IgD-negative memory B cell (primary cell): ENCODE data around the gene PIP4K2A. TPM values are rescaled to one million over a fixed set of nuclear protein-coding genes. Genes with fewer than 3 reads are reported as not detected.

Experiments
- H3K27ac Mint-ChIP-seq, 3 donors: one replicate each; pipeline ENCODE4 v1.8.0; 2020 to 2022; ENCODE audit warnings: mild to moderate bottlenecking in 3 of 3, mixed read lengths in 3 of 3, moderate library complexity in 1 of 3
- H3K27me3 Mint-ChIP-seq: one replicate; pipeline ENCODE4 v1.8.0; 2021; ENCODE audit warnings: mixed read lengths
- H3K36me3 Mint-ChIP-seq: one replicate; pipeline ENCODE4 v1.8.0; 2020; ENCODE audit warnings: mild to moderate bottlenecking, mixed read lengths
- H3K4me1 Mint-ChIP-seq, 3 donors: one replicate each; pipeline ENCODE4 v1.8.0; 2020 to 2022; ENCODE audit warnings: mixed read lengths in 3 of 3, mild to moderate bottlenecking in 1 of 3
- H3K4me3 Mint-ChIP-seq, 4 donors: one replicate each; pipeline ENCODE4 v1.8.0; 2020 to 2022; ENCODE audit warnings: mild to moderate bottlenecking in 4 of 4, mixed read lengths in 4 of 4, moderate library complexity in 3 of 4
- H3K9me3 Mint-ChIP-seq, 3 donors: one replicate each; pipeline ENCODE4 v1.8.0; 2020 to 2021; ENCODE audit warnings: mixed read lengths in 3 of 3, mild to moderate bottlenecking in 1 of 3
- polyA plus RNA-seq: library from polyadenylated mRNA; unstranded; fragments of 300-500 nt; fragmentation: Illumina TruSeq; gene quantifications from one replicate; pipeline ENCODE4 v1.2.3, GENCODE V29; 2021

Gene PIP4K2A
- polyA plus RNA-seq, 1 donor from 2014 or later = 43.2 TPM

- Mint-ChIP-seq H3K9me3 (no peaks in the 10 kb centered on the region), H3K36me3 (peaks cover 7% of the 10 kb centered on the region), H3K27ac (peak overlapping the region; percentile 64 to 96 (median 89)), H3K4me3 (peak overlapping the region; percentile 92 to 98 (median 97)), H3K4me1 (peaks cover 46 to 60% (median 52%) of the 10 kb centered on the region in 3 donors), H3K27me3 (no peaks in the 10 kb centered on the region)
These were observed 2.0 kb downstream of the PIP4K2A start for GRCh38 chr10:22712211-22712955.

GRCh38 chr10:22711373-22711772, 3.0 kb downstream of the PIP4K2A start:
- Mint-ChIP-seq H3K4me3 (peak overlapping the region; percentile 46 to 98 (median 97)), H3K4me1 (peaks cover 51 to 59% (median 59%) of the 10 kb centered on the region in 3 donors), H3K9me3 (peaks cover 0 to under 1% (median 0%) of the 10 kb centered on the region in 3 donors), H3K27ac (peak overlapping the region; percentile 64 to 96 (median 67)), H3K36me3 (peaks cover 10% of the 10 kb centered on the region), H3K27me3 (no peaks in the 10 kb centered on the region)

- H3K4me1 Mint-ChIP-seq = peaks cover 60 to 66% (median 66%) of the 10 kb centered on the region in 3 donors
- no peaks in the 10 kb centered on the region for H3K27me3 Mint-ChIP-seq
- H3K4me3 Mint-ChIP-seq = peak overlapping the region; percentile 70 to 98 (median 88)
- H3K9me3 Mint-ChIP-seq = peaks cover 0 to 6% (median 0%) of the 10 kb centered on the region in 3 donors
- peak overlapping the region; percentile 64 to 85 (median 67) for H3K27ac Mint-ChIP-seq
- peaks cover 15% of the 10 kb centered on the region for H3K36me3 Mint-ChIP-seq
These were observed 4.1 kb downstream of the PIP4K2A start for GRCh38 chr10:22710139-22710745.

- Mint-ChIP-seq H3K36me3 (peaks cover 26% of the 10 kb centered on the region), H3K9me3 (peaks cover 0 to 6% (median 0%) of the 10 kb centered on the region in 3 donors), H3K4me3 (peak overlapping the region in 2 of 4 donors; percentile 17 to 58), H3K27me3 (no peaks in the 10 kb centered on the region), H3K4me1 (peaks cover 73 to 77% (median 77%) of the 10 kb centered on the region in 3 donors), H3K27ac (peak overlapping the region; percentile 32 to 88 (median 63))
These were observed 5.6 kb downstream of the PIP4K2A start for GRCh38 chr10:22708772-22709171.

- no peaks in the 10 kb centered on the region for H3K27me3 Mint-ChIP-seq
- H3K9me3 Mint-ChIP-seq = peaks cover 0 to 6% (median 0%) of the 10 kb centered on the region in 3 donors
- H3K27ac Mint-ChIP-seq = peak overlapping the region; percentile 79 to 94 (median 88)
- peaks cover 33% of the 10 kb centered on the region for H3K36me3 Mint-ChIP-seq
- peak overlapping the region; percentile 10 to 93 (median 41) for H3K4me3 Mint-ChIP-seq
- H3K4me1 Mint-ChIP-seq = peaks cover 80 to 88% (median 87%) of the 10 kb centered on the region in 3 donors
These were observed 8.9 kb downstream of the PIP4K2A start for GRCh38 chr10:22705527-22705926.

- H3K27ac Mint-ChIP-seq = peak overlapping the region; percentile 73 to 92 (median 91)
- peaks cover 0 to 6% (median 0%) of the 10 kb centered on the region in 3 donors for H3K9me3 Mint-ChIP-seq
- H3K36me3 Mint-ChIP-seq = peaks cover 32% of the 10 kb centered on the region
- peaks cover 80 to 88% (median 88%) of the 10 kb centered on the region in 3 donors for H3K4me1 Mint-ChIP-seq
- H3K4me3 Mint-ChIP-seq = peak overlapping the region; percentile 61 to 93 (median 84)
- H3K27me3 Mint-ChIP-seq = no peaks in the 10 kb centered on the region
These were observed 9.4 kb downstream of the PIP4K2A start for GRCh38 chr10:22704942-22705341.

- Mint-ChIP-seq H3K27ac (peak overlapping the region; percentile 73 to 92 (median 91)), H3K4me3 (peak overlapping the region; percentile 61 to 93 (median 84)), H3K36me3 (peaks cover 32% of the 10 kb centered on the region), H3K27me3 (no peaks in the 10 kb centered on the region), H3K9me3 (peaks cover 0 to 6% (median 0%) of the 10 kb centered on the region in 3 donors), H3K4me1 (peaks cover 80 to 88% (median 87%) of the 10 kb centered on the region in 3 donors)
These were observed 9.9 kb downstream of the PIP4K2A start for GRCh38 chr10:22704471-22704911.

GRCh38 chr10:22702348-22702747, 12.0 kb downstream of the PIP4K2A start:
- H3K9me3 Mint-ChIP-seq = peaks cover 0 to 6% (median 0%) of the 10 kb centered on the region in 3 donors
- peak overlapping the region in 2 of 3 donors; percentile 6 to 71 for H3K27ac Mint-ChIP-seq
- peak overlapping the region in 3 of 4 donors; percentile 2 to 79 (median 31) for H3K4me3 Mint-ChIP-seq
- peaks cover 70 to 78% (median 77%) of the 10 kb centered on the region in 3 donors for H3K4me1 Mint-ChIP-seq
- peaks cover 27% of the 10 kb centered on the region for H3K36me3 Mint-ChIP-seq
- no peaks in the 10 kb centered on the region for H3K27me3 Mint-ChIP-seq

- Mint-ChIP-seq H3K4me3 (peak overlapping the region in 3 of 4 donors; percentile 6 to 79 (median 55)), H3K36me3 (peaks cover 23% of the 10 kb centered on the region), H3K9me3 (peaks cover 0 to 5% (median 0%) of the 10 kb centered on the region in 3 donors), H3K4me1 (peaks cover 71 to 77% (median 77%) of the 10 kb centered on the region in 3 donors), H3K27me3 (no peaks in the 10 kb centered on the region), H3K27ac (peak overlapping the region; percentile 56 to 83 (median 70))
These were observed 13.1 kb downstream of the PIP4K2A start for GRCh38 chr10:22701132-22701826.

- peaks cover 19% of the 10 kb centered on the region for H3K36me3 Mint-ChIP-seq
- H3K27ac Mint-ChIP-seq = peak overlapping the region; percentile 56 to 83 (median 70)
- peak overlapping the region in 3 of 4 donors; percentile 6 to 79 (median 55) for H3K4me3 Mint-ChIP-seq
- H3K27me3 Mint-ChIP-seq = no peaks in the 10 kb centered on the region
- peaks cover 70 to 77% (median 77%) of the 10 kb centered on the region in 3 donors for H3K4me1 Mint-ChIP-seq
- no peaks in the 10 kb centered on the region for H3K9me3 Mint-ChIP-seq
These were observed 13.9 kb downstream of the PIP4K2A start for GRCh38 chr10:22700489-22700888.

GRCh38 chr10:22699976-22700375, 14.4 kb downstream of the PIP4K2A start:
- H3K27ac Mint-ChIP-seq = peak overlapping the region in 2 of 3 donors; percentile 56 to 70
- no peaks in the 10 kb centered on the region for H3K9me3 Mint-ChIP-seq
- peaks cover 66 to 77% (median 76%) of the 10 kb centered on the region in 3 donors for H3K4me1 Mint-ChIP-seq
- H3K27me3 Mint-ChIP-seq = no peaks in the 10 kb centered on the region
- H3K4me3 Mint-ChIP-seq = peak overlapping the region in 2 of 4 donors; percentile 6 to 79
- peaks cover 17% of the 10 kb centered on the region for H3K36me3 Mint-ChIP-seq

- Mint-ChIP-seq H3K27me3 (no peaks in the 10 kb centered on the region), H3K36me3 (peaks cover 9% of the 10 kb centered on the region), H3K4me1 (peaks cover 60 to 74% (median 70%) of the 10 kb centered on the region in 3 donors), H3K4me3 (peak overlapping the region in 2 of 4 donors; percentile 48 to 63), H3K9me3 (no peaks in the 10 kb centered on the region), H3K27ac (peak overlapping the region in 2 of 3 donors; percentile 25 to 45)
These were observed 15.4 kb downstream of the PIP4K2A start for GRCh38 chr10:22698941-22699440.

- H3K27ac Mint-ChIP-seq = no peak overlapping the region
- peaks cover 7% of the 10 kb centered on the region for H3K36me3 Mint-ChIP-seq
- H3K27me3 Mint-ChIP-seq = no peaks in the 10 kb centered on the region
- no peaks in the 10 kb centered on the region for H3K9me3 Mint-ChIP-seq
- H3K4me3 Mint-ChIP-seq = peak overlapping the region in 1 of 4 donors; percentile 19
- H3K4me1 Mint-ChIP-seq = peaks cover 66 to 76% (median 75%) of the 10 kb centered on the region in 3 donors
These were observed 16.6 kb downstream of the PIP4K2A start for GRCh38 chr10:22697800-22698199.

GRCh38 chr10:22697101-22697500, 17.3 kb downstream of the PIP4K2A start:
- H3K4me1 Mint-ChIP-seq = peaks cover 62 to 76% (median 75%) of the 10 kb centered on the region in 3 donors
- H3K9me3 Mint-ChIP-seq = no peaks in the 10 kb centered on the region
- H3K27me3 Mint-ChIP-seq = no peaks in the 10 kb centered on the region
- peak overlapping the region in 2 of 3 donors; percentile 43 to 86 for H3K27ac Mint-ChIP-seq
- peaks cover 2% of the 10 kb centered on the region for H3K36me3 Mint-ChIP-seq
- peak overlapping the region in 3 of 4 donors; percentile 8 to 83 (median 52) for H3K4me3 Mint-ChIP-seq
